Measurements from ENCODE around the gene RAC3.

RAC3 gene

DNA sequence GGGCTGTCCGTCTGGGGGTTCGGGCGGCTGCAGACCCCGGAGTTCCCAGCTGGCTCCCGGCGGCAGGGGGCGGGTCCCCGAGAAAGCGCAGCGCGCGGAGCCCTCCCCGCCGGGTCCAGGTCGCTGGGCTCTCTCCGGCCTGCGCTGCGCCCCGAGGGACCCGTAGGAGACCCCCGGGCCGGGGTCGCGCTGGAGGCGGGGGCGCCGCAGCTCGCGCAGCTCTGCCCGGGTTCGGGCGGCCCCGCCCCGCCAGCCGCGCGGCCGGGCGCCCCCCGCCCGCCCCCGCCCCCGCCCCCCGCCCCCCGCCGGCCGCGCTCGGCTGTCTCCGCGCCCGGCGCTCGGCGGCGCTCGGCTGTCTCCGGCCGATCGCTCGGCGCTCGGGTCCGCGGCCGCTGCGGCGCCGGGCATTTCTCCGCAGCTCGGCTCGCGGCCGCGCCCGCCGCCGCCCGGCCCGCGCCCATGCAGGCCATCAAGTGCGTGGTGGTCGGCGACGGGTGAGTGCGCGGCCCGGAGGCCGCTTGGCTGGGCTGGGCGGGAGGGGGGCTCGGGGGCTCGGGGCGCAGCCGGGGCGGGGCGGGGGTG is at the start of gene RAC3:
TSS of gene RAC3 (plus strand) at position 376 of the 582 bp plus-strand sequence. CDS start at position 460, 84 bp downstream.
- no peak for DNase-seq

DNA sequence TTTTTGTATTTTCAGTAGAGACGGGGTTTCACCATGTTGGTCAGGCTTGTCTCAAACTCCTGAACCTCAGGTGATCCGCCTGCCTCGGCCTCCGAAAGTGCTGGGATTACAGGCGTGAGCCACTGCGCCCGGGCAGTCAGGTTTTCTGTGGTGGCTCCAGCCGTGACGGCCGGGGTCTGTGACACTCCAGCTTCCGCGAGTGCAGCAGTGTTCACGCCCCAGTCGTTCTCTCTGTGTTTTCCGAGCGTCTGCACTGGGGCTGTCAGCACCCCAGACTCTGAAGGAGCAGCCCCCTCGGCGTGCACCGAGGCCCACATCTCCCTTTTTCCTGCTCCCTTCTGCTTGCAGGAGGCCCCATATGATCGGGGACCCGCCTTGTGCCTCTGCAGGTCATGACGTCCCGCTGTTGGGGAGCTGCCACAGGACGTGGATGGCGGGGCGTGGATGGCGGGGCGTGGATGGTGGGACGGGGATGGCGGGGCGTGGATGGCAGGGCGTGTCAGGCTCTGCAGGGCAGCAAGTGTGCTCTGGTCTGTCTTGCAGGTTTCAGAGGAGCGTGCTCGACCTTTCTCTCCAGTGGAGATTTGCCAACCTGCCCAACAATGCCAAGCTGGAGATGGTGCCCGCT is 48.4 kb upstream of the RAC3 start:
- DNase-seq = no peak

DNA sequence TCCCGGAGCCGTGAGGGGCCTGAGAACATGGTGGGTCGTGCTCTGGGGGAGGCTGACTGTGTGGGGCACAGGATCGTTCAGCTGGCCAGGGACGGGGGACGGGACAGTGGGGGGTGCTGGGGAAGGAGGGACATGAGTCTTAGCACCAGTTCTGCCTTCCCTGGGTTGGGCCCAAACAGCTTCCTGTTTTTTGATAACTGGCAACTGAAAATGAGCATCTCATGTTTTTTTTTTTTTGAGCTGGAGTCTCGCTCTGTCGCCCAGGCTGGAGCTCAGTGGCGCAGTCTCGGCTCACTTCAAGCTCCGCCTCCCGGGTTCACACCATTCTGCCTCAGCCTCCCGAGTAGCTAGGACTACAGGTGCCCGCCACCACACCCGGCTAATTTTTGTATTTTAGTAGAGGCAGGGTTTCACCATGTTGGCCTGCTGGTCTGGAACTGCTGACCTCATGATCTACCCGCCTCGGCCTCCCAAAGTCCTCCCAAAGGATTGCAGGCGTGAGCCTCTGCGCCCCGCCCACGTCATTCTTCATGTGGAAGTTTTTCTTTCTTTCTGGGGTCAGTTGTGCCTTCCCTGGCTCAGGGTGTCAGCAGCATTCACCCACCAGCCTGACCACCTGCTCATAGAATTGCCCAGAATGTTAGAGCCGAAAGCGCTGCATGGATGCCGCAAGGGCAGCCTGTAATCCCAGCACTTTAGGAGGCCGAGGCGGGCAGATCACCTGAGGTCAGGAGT is 47.7 kb upstream of the RAC3 start:
- DNase-seq = no peak

DNA sequence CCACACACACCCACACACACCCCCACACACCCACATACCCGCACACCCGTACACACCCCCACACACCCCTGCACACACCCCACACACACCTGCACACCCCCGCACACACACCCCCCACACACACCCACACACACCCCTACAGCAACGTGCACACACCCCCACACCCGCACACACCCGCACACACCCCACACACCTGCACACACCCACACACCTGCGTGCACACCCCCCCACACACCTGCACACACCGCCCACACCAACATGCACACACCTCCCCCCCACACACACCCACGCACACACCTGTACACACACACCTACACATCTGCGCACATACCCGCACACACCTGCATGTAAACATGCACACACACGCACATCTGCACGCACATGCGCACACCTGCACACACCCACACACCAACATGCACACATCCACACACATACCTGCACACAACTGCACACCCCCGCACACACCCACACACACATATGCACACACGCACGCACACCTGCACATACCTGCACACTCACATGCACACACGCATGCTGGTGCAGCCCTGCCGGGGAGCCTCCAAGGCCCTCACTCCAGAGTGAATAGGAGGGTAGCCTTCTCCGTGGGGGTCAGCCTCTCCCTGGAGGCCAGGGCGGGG is 46.6 kb upstream of the RAC3 start:
- DNase-seq = no peak

DNA sequence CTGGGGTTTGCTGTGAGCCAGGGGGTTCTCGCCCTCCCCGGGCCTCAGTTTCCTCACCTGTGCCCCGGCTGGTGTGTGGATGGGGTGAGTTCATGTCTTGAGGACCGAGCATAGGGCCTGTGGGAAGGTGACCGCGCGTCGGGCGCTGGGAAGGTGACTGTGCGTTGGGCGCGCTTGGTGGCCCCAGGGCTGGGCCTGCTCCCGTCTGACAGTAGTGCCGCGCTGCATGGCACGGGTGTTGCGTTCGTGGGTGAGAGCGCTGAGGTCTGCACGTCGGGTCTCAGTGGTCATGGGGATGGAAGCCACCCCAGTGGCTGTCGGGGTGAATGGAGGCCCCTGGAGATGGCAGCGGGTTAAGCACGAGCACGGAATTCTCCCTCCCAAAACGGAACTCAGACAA is 44.9 kb upstream of the RAC3 start:
- no peak for DNase-seq

DNA sequence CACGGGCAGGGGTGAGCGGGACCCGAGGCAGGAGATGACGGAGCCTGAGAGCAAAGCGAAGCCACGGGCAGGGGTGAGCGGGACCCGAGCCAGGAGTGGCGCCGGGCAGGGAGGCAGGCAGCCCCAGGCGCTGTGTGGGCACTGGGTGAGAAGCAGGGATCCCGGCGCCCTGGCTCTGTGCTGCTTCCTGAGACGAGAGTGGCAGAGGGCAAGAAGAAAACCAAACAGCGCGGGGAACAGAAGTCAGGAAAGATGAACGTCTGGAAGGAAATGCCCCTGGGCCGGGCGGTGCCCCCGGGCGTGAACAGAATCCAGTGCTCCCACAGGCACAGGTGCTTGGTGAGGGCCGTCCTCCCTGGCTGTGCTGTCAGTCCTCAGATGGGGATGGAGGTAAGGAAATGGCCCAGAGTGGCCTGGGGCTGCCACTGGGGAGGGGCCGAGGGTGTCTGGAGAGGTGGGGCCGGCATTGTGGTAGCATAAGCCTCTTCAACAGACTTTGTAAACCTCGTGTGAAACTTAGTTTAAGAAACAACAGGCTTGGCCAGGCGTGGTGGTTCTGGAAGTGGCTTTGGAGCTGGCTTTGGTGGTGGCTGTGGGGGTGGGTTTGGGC is 44.2 kb upstream of the RAC3 start:
- no peak for DNase-seq

DNA sequence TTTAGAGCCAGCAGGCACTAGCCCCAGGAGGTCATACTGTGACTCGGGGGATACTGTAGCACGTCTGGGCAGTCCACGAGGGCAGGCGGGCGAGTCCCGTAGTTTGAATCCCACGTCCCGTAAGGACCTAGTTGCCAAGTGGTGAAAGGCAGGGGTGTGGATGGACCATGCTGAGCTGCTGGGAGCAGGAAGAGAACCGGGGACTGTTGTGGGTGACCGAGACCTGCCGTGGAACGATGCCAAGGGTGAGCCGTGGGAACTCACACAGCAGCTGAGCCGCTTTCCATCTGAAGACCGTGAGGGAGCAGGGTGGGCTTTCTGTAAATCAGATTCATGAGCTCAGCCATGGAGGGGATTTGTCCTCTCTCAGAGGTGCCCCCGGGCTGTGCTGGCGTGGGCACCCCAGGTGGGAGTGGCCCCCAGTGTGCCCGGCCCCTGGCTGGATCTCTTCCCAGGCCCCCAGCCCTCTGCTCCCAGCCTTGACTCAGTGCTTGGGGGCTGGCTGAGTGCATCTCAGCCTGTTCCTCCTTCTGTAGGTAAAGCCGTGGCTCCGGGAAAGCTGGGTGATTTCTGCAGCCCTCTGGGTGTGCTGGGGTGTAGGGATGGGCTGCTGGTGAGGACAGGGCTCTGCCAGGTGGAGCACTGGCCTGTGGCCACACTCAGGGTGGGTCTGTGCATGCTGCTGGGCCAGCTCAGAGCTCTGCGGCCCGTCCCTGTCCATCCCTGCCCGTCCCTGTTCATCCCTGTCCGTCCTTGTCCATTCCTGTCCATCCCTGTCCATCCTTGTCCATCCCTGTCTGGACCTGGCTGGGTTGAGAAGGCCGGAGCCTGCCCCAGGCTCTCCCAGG is 40.4 kb upstream of the RAC3 start:
- DNase-seq = no peak

DNA sequence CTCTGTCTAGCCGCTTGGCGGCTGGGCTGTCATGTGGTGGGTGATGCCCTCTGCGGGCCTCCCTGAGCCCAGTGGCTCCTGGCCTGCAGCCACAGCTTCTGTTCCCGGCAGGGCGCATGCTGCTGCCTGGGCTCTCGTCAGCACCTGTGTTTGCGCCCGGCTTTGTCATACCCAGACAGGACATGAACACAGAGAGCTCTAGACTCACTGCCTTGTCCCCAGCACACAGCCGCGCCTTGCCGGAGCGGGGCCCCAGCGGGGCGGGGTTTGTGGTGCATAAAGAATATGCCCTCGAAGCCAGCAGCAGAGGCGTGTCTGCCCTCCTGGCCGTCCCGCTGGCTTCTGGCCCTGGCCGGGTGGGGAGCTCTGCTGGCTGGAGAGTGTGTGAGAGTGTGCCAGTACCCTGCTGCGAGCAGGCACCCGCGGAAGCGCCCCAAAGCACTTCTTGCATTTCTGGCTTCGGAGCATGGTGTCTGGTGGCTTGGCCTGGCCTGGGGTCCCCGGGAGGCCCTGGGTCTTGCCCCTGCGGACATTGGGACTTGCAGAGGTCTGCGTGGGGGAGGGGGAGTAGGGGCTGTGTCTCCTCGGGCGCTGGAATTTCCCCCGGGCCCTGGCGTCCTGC is 39.7 kb upstream of the RAC3 start:
- DNase-seq = no peak

DNA sequence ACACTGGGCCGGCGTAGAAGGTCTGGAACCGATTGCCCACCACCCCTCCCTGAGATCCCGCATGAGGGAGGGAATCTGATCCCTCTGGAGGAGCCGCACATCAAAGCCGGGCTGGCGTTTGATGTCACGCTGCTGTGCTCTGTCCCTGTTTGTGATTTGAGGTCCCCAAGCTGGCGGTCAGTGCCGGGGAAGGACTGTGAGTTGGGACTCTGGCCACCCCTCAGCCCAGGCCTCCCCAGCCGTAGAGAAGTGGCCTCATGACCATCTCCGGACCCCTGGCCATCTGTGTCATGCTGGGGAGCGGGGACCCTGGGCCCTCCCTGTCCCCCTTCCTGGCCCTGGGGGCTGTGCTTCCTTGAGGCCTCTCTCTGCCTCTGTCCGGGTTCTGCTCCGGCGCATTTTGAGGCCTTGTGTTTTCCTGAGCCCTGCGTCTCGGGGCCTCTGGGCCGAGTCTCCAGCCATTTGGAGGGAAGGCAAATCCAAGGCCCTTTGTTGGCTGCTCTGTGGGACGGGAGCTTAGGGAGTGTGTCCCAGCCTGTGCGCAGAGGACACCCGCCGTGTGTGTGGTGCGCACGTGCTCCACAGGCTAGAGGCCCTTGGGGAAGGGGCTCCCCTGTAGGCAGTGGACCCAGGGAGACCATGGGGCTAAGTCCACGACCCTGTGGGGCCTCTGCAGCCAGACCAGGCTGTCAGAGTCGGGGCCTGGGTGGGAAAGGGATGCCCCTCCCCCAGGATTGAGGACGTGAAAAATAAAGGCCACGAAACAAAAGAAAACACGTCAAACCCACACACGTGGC is 39.0 kb upstream of the RAC3 start:
- DNase-seq = no peak

DNA sequence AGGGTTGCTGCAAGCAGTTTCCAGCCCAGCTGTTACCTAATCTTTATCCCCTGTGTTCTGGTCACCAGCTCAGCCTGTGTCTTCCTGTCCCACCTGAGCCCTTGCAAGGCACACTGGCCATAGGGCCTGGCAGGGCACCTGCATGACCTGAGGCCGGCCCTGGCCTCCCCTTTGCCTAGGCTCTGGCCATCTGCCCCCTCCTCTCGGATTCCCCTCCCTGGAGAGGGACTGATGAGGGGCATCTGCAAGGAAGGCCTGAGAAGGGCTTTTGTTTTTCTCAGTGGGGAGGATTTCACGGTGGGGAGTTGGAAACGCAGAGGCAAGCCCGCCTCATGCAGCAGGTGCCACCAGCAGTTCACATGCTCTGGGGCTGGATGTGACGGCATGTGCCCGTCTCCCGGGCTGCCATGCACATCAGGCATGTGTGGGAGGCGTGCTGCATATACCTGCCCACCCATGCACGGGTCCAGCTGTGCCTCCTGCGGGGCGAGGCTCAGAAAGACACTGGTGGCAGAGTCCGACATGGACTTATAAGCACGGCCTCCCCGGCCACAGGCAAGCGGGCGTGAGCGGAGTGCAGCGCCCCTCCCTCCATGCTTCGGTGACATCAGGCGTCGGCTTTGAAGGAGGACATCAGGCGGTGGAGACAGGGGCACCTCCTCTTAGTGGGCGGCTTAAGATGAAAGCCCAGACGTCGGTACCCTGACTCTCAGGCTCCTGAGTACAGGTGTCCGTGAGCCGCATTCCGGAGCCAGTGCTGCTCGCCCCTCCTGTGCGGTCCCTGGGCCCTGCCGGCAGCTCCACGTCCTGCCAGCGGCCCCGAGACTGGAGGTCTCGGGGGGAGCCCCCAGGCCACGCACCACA is 37.5 kb upstream of the RAC3 start:
- no peak for DNase-seq

DNA sequence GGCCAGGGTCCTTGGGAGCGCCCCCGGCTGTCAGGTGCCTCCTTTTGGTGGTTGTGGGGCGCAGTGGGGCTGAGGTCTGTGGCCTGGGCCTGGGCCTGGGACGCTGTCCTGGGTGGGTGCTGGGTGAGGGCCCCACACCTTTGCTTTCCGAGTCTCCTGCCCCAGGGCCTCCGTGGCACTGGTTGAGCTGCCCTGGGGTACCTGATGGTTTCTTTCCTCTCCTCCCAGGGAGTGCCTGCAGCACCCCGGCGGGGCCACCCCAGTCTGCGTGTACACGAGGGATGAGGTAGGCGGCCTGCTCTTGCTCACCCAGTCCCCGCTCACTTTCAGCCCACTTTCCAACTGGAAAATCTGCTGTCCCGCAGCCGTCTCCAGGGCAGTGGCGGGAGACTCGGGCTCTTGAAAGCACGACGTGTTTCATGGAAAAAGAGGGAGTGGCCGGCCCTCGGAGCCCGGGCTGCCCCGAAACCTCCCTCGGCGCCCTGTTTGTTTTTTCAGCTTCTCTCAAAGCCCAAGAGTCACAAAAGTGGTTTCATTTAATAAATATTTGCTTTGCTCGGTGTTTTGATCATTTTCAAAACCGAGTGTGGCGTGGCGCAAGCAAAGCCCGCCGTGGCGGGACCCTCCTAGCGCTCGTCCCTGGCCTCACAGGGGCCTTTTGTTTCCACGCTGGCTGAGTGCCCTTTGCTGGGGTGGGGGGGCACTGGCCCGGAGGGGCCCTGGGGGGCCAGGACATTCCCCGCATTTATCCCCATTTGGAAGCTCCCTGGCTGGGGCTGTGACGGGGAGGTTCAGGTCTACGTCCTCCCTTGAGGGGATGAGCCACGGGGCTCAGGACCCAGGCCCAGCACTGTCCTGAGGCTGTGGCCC is 36.6 kb upstream of the RAC3 start:
- DNase-seq = no peak

DNA sequence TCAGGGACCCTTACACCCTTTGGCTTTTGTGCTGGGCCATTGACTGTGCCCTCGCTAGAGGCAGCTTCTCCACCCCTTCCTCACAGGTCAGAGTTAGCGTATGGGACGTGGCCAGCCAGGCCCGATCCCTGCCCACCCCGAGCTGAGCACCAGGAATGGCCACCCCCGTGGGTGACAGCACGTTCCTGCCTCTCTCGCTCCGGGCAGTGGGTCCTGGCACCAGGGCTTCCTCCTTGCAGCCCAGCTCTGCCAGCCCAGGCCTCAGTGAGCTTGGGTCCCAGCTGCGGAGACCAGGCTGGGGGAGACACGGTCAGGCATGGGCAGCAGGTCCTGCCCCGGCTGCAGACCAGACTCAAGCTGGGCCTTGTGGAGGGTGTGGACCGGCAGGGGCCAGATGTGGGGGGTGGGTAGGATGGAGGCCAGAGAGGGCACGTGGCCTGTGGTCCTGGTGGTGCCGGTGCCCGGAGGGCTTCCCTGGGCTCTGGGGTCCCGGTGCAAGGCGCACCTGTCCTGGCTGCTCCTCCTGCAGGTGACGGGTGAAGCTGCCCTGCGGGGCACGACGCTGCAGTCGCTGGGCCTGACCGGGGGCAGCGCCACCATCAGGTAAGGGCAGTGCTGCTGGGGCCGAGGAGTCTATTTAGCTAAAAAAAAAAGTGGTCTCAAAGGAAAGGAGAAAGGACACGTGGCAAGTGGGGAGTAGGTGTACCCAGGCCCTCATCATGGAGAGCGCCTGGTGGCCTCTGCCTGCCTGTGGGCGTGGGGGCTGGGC is 35.8 kb upstream of the RAC3 start:
- DNase-seq = no peak

DNA sequence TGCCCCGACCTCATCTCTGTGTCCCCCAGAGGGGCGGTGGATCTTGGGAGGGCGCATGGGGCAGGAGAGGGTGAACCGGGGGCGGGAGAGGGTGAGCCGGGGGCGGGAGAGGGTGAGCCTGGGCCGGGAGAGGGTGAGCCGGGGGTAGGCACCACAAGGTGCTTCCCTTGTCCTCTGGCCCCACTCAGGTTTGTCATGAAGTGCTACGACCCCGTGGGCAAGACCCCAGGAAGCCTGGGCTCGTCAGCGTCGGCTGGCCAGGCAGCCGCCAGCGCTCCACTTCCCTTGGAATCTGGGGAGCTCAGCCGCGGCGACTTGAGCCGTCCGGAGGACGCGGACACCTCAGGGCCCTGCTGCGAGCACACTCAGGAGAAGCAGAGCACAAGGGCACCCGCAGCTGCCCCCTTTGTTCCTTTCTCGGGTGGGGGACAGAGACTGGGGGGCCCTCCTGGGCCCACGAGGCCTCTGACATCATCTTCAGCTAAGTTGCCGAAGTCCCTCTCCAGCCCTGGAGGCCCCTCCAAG is 35.2 kb upstream of the RAC3 start:
- no peak for DNase-seq

DNA sequence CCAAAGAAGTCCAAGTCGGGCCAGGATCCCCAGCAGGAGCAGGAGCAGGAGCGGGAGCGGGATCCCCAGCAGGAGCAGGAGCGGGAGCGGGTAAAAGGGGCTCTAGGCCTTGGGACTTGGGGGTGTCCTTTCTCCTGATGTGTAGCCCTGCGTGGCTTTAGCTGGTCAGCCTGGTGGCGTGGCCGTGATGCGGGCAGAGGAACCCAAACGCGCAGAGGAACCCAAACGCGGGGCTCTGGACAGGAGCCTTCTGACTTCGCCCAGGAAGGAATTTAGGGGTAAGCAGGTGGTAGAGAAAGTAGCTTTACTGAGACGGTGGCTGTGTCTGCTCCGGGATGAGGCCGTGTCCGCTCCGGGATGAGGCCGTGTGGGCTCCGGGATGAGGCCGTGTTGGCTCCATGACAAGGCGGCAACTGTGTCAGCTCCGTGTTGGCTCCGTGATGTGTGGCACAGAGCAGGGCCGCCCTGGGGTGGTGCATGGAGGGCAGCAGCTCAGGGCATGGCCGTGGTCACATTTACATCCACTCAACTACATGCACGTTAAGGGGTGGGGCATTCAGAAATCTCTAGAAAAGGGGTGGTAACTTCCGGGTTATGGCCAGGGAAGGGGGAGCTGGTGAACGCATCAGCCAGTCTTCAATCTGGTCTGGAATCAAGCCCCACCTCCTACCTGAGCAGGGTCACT is 34.6 kb upstream of the RAC3 start:
- no peak for DNase-seq

DNA sequence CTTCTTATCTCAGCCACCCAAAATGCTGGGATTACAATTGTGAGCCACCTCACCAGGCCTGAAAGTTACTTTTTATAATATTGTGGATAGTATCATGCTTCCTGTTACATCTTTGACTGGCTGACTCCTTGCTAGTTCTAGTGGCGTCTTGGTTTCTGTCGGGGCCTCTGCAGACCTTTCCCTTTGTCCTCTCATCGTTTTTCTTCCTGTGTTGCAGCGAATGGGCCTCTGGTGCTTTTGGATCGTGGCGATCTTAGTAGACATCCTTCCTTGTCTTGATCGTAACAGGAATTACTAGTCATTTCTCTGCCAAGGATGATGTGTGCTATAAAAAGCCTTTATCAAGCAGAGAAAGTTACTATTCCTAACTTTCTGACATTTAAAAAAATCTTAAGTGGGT is 33.3 kb upstream of the RAC3 start:
- DNase-seq = no peak

DNA sequence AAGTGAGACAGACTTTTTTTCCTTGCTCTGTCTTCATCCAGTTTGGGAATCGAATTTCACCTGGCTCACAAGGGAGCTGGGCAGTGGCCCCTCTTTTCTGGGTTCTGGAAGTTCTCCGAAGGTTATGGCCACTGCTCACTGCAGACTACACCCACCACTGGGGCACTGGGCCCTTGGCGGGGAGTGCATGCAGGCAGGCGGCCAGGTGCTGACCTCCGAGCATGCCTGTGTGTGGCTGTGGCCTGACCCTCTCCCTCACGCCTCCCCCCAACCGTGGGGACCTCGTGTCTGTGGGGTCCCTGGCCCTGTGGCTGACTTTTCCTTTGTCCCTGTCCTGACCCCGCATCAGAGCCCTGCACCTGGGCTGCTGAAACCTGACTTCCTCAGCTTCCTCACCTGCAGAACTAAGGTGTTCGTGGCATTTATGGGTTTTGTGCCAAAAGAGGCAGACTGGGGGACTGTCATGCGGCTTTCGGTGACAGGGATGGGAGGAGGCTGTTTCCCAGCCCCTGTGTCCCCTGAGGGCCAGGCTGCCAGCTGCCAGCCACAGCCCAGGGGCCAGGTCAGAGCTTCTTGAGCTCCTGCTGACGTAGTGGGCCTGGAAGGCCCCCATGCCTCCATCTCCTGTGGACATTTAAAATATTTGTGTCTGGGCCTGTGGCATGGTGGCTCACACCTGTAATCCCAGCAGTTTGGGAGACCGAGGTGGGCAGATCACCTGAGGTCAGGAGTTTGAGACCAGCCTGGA is 32.6 kb upstream of the RAC3 start:
- no peak for DNase-seq

DNA sequence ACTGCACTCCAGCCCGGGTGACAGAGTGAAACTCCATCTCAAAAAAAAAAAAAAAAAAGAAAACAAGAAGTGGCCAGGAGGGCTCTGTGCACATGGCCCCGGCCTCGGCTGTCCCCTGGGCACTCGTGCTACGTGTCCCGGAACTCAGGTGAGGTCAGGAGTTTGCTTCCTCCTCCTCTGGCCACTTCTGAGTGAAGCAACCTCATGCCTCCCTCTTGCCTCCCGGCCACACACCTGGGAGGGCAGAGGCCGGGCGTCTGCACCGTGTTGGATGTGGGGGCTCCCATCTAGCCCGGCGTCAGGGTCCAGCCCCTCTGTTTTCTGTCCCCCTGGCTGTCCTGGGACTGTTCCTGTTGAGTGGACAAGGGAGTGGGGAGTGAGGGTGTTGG is 31.9 kb upstream of the RAC3 start:
- no peak for DNase-seq

Measured in NK-92 treated with Interleukin-12 subunit alpha and Interleukin-12 subunit beta, amount 100 ng/mL, for 24 hours (cell line).